H1 (cell line): ENCODE measurements around the gene CELF4. TPM values are rescaled to one million over a fixed set of nuclear protein-coding genes. Genes with fewer than 3 reads are reported as not detected.

Experiments
- CTCF ChIA-PET: fragments of 300-600 bp; sonication (Branson Sonifier 250); formaldehyde crosslinking; loops from one replicate; lab custom pipeline; 2021; ENCODE audit not compliant: partially characterized antibody; lab: Charles Lee
- POLR2A ChIA-PET: fragments of 300-600 bp; sonication (Branson Sonifier 250); formaldehyde crosslinking; loops from one replicate; lab custom pipeline; 2021; ENCODE audit warnings: inconsistent platforms; ENCODE audit not compliant: partially characterized antibody; lab: Charles Lee
- DNase-seq, 2 experiments: peaks; one replicate each; pipeline versions ENCODE4 v3.0.0 to v3.0.0-alpha.2; 2010 to 2022; ENCODE audit warnings: low spot score in 2 of 2, low read depth in 1 of 2, mixed read lengths in 1 of 2
- FAIRE-seq: peaks from 2 replicates; lab custom pipeline; 2011; peaks lifted over from hg19 to GRCh38; lab: Jason Lieb, UNC
- H2AFZ ChIP-seq: 2 replicates; pipeline ENCODE4 v1.8.1; 2012; ENCODE audit warnings: low read length, inconsistent platforms
- H2AK5ac ChIP-seq: 2 replicates; pipeline ENCODE4 v1.6.1; 2013; ENCODE audit warnings: low read depth, low read length
- H2BK120ac ChIP-seq: replicated peaks from 2 replicates; pipeline ENCODE3; 2013; ENCODE audit warnings: low read depth, low read length, inconsistent platforms
- H2BK12ac ChIP-seq: 2 replicates; pipeline ENCODE4 v1.6.1; 2013; ENCODE audit warnings: low read depth, low read length
- H2BK15ac ChIP-seq: 2 replicates; pipeline ENCODE4 v1.6.1; 2013; ENCODE audit warnings: low read length
- H2BK20ac ChIP-seq: 2 replicates; pipeline ENCODE4 v1.6.1; 2013; ENCODE audit warnings: low read length
- H2BK5ac ChIP-seq: 2 replicates; pipeline ENCODE4 v1.6.1; 2013; ENCODE audit warnings: low read depth, low read length
- H3K14ac ChIP-seq: 2 replicates; pipeline ENCODE4 v1.6.1; 2013; ENCODE audit warnings: inconsistent platforms; ENCODE audit not compliant: insufficient read length
- H3K18ac ChIP-seq: 2 replicates; pipeline ENCODE4 v1.6.1; 2013; ENCODE audit warnings: low read length; ENCODE audit errors: extremely low read depth
- H3K23ac ChIP-seq: 2 replicates; pipeline ENCODE4 v1.6.1; 2013; ENCODE audit warnings: inconsistent platforms; ENCODE audit not compliant: insufficient read length
- H3K23me2 ChIP-seq: 2 replicates; pipeline ENCODE4 v1.6.1; 2013; ENCODE audit warnings: low read depth, low read length
- H3K27ac ChIP-seq: 2 replicates; pipeline ENCODE4 v1.6.1; 2011; ENCODE audit warnings: low read depth, low read length, inconsistent platforms
- H3K27me3 ChIP-seq, 4 experiments: replicated peaks in 1 of 4; 1 replicate in 1 of 4; 2 replicates in 3 of 4; pipeline versions ENCODE4 v1.6.1 to v1.8.1; 2011 to 2013; ENCODE audit warnings: low read length in 3 of 4, mild to moderate bottlenecking in 3 of 4, inconsistent platforms in 2 of 4, mixed read lengths in 2 of 4, moderate library complexity in 1 of 4; ENCODE audit not compliant: control insufficient read depth in 3 of 4, insufficient read depth in 3 of 4; ENCODE audit errors: extremely low read depth in 1 of 4
- H3K36me3 ChIP-seq, 4 experiments: 2 replicates each; pipeline versions ENCODE4 v1.6.1 to v1.8.1; 2011 to 2013; ENCODE audit warnings: mild to moderate bottlenecking in 4 of 4, low read length in 3 of 4, moderate library complexity in 2 of 4, control low read depth in 1 of 4, inconsistent platforms in 1 of 4; ENCODE audit not compliant: insufficient read depth in 4 of 4, control insufficient read depth in 2 of 4
- H3K4ac ChIP-seq: replicated peaks from 2 replicates; pipeline ENCODE3; 2013; ENCODE audit warnings: low read length, low read depth, mixed read lengths, inconsistent platforms; ENCODE audit not compliant: insufficient read length
- H3K4me1 ChIP-seq, 4 experiments: replicated peaks in 1 of 4; 1 replicate in 1 of 4; 2 replicates in 3 of 4; pipeline versions ENCODE4 v1.6.1 to v1.8.1; 2011 to 2013; ENCODE audit warnings: low read length in 3 of 4, inconsistent platforms in 2 of 4, mixed read lengths in 1 of 4; ENCODE audit not compliant: insufficient read depth in 4 of 4, control insufficient read depth in 3 of 4
- H3K4me2 ChIP-seq, 2 experiments: 2 replicates each; pipeline versions ENCODE4 v1.6.1 to v1.8.1; 2011 to 2013; ENCODE audit warnings: low read depth in 2 of 2, low read length in 2 of 2, control low read depth in 1 of 2, inconsistent platforms in 1 of 2, mild to moderate bottlenecking in 1 of 2; ENCODE audit not compliant: insufficient read depth in 1 of 2
- H3K4me3 ChIP-seq, 4 experiments: fragments of 200-600, 300-600 bp in 1 of 4; sonication (generic), shearing (Covaris generic), sonication (Bioruptor Twin) in 1 of 4; 2 replicates each; pipeline versions ENCODE4 v1.5.1 to v1.8.1; 2011 to 2016; ENCODE audit warnings: low read length in 4 of 4, low read depth in 3 of 4, control low read depth in 2 of 4, inconsistent platforms in 2 of 4, mild to moderate bottlenecking in 2 of 4, mixed read lengths in 1 of 4, moderate library complexity in 1 of 4; ENCODE audit not compliant: insufficient read depth in 2 of 4; ENCODE audit errors: extremely low read depth in 1 of 4
- H3K56ac ChIP-seq: replicated peaks from 2 replicates; pipeline ENCODE3; 2013; ENCODE audit warnings: low read depth, mild to moderate bottlenecking, mixed read lengths, low read length, inconsistent platforms; ENCODE audit not compliant: insufficient read length
- H3K79me1 ChIP-seq: 2 replicates; pipeline ENCODE4 v1.6.1; 2013; ENCODE audit warnings: low read depth, low read length, control low read depth
- H3K79me2 ChIP-seq, 2 experiments: 2 replicates each; pipeline versions ENCODE4 v1.6.1 to v1.8.1; 2012 to 2013; ENCODE audit warnings: low read length in 2 of 2, mild to moderate bottlenecking in 2 of 2, inconsistent platforms in 1 of 2; ENCODE audit not compliant: insufficient read depth in 2 of 2, control insufficient read depth in 1 of 2
- H3K9ac ChIP-seq, 4 experiments: replicated peaks in 1 of 4; 1 replicate in 1 of 4; 2 replicates in 3 of 4; pipeline versions ENCODE4 v1.6.1 to v1.8.1; 2011 to 2013; ENCODE audit warnings: low read depth in 3 of 4, low read length in 3 of 4, control low read depth in 2 of 4, mild to moderate bottlenecking in 2 of 4, moderate library complexity in 2 of 4, inconsistent platforms in 1 of 4; ENCODE audit errors: extremely low read depth in 1 of 4
- H3K9me3 ChIP-seq, 2 experiments: 2 replicates each; pipeline versions ENCODE4 v1.6.1 to v1.8.1; 2012 to 2013; ENCODE audit warnings: mild to moderate bottlenecking in 2 of 2, moderate library complexity in 2 of 2, control low read depth in 1 of 2, inconsistent platforms in 1 of 2, low read depth in 1 of 2, low read length in 1 of 2, mixed read lengths in 1 of 2; ENCODE audit not compliant: insufficient read depth in 2 of 2
- H4K20me1 ChIP-seq, 2 experiments: replicated peaks in 1 of 2; 2 replicates each; pipeline versions ENCODE3 to v1.8.1; 2011 to 2013; ENCODE audit warnings: inconsistent platforms in 2 of 2, low read length in 2 of 2, mild to moderate bottlenecking in 1 of 2; ENCODE audit not compliant: insufficient read depth in 2 of 2, control insufficient read depth in 1 of 2
- H4K5ac ChIP-seq: 2 replicates; pipeline ENCODE4 v1.6.1; 2013; ENCODE audit warnings: low read length, low read depth, mixed read lengths, inconsistent platforms; ENCODE audit not compliant: insufficient read length
- H4K8ac ChIP-seq: 2 replicates; pipeline ENCODE4 v1.8.0; 2013; ENCODE audit warnings: mild to moderate bottlenecking, moderate library complexity, low read length, inconsistent platforms; ENCODE audit not compliant: insufficient read depth; ENCODE audit errors: extremely low read depth
- H4K91ac ChIP-seq: replicated peaks from 2 replicates; pipeline ENCODE3; 2013; ENCODE audit warnings: low read length, mixed read lengths, inconsistent platforms; ENCODE audit not compliant: insufficient read length
- MAX ChIP-seq: IDR thresholded peaks from 2 replicates; pipeline ENCODE4 v1.6.1; 2012; ENCODE audit warnings: inconsistent platforms
- TAF7 ChIP-seq: optimal IDR thresholded peaks from 2 replicates; pipeline ENCODE3; 2011; ENCODE audit warnings: low read depth, mild to moderate bottlenecking, inconsistent platforms, low read length, moderate library complexity, borderline replicate concordance
- WGBS, 2 experiments: shearing (Covaris generic) in 1 of 2; methylation state at CpG; one replicate each; pipeline versions ENCODE4 v1.1.6 to v1.1.7; 2013 to 2015; ENCODE audit warnings: low lambda C conversion rate in 2 of 2, mixed read lengths in 2 of 2, inconsistent platforms in 1 of 2, low coverage in 1 of 2, missing lambda C conversion rate in 1 of 2; ENCODE audit not compliant: insufficient replicate concordance in 2 of 2, insufficient coverage in 1 of 2, insufficient read length in 1 of 2; ENCODE audit errors: extremely low coverage in 1 of 2, missing lambda C conversion rate in 1 of 2; 5-methylcytosine and 5-hydroxymethylcytosine counted together
- polyA plus RNA-seq, 7 experiments: library from polyadenylated mRNA; depleted of rRNA in 3 of 7; stranded (reverse) in 5 of 7; unstranded in 2 of 7; fragments of >200 nt in 5 of 7; fragments of 200-250 nt in 2 of 7; gene quantifications; 1 replicate in 5 of 7; 2 replicates in 1 of 7; 4 replicates in 1 of 7; pipeline versions ENCODE4 v1.2.1 to v1.2.3, GENCODE V29; 2011 to 2013; ENCODE audit warnings: missing spikeins in 2 of 7, mixed read lengths in 2 of 7
- total RNA-seq: library from RNA; stranded (reverse); fragmentation: NEBNext Ultra II Directional; extraction: Animal tissue kit (Norgen Biotek cat#: 25700); gene quantifications from 2 replicates; pipeline ENCODE4 v1.2.1, GENCODE V29; 2021

CELF4 gene
- total and polyA plus RNA-seq, 2 of the 8 experiments (the other 6 are each of a cell fraction or from before 2014, with no cell fraction given) = 1.6 to 3.4 TPM

- H3K79me2 ChIP-seq = no peaks in the 10 kb centered on the region
- no peak overlapping the region for H2BK20ac ChIP-seq
- H3K36me3 ChIP-seq = peaks cover 0 to 4% (median 0%) of the 10 kb centered on the region in 4 experiments; a peak in 1 of 8 replicates
- ChIA-PET POLR2A (interaction anchor here (0.9 to 2.6 kb wide), 3 partner anchors 10 to 38 kb away, joined by 3 to 6 read pairs (median 3); no protein-coding TSS in a partner anchor), CTCF (interaction anchor here (0.8 to 1.5 kb wide), 5 partner anchors 10 to 82 kb away, joined by 3 to 5 read pairs (median 4); no protein-coding TSS in a partner anchor)
- H3K27ac ChIP-seq = no peak overlapping the region
- peaks cover 0 to 14% (median 8%) of the 10 kb centered on the region in 4 experiments; a peak in 4 of 7 replicates for H3K4me1 ChIP-seq
- FAIRE-seq = no peak
- H3K4me2 ChIP-seq = no peak overlapping the region; a peak in 1 of 4 replicates
- no peak overlapping the region for H3K56ac ChIP-seq
- H4K5ac ChIP-seq = no peak overlapping the region
- H3K27me3 ChIP-seq = peaks cover 36 to 65% (median 59%) of the 10 kb centered on the region in 4 experiments
- no peaks in the 10 kb centered on the region for H3K9me3 ChIP-seq
- H2BK5ac ChIP-seq = no peak overlapping the region
- WGBS, 2 experiments = 82% methylated on average over 4 of the region's 4 CpGs; no CpG with 5 or more reads in 1 of the 2 experiments
- H2BK15ac ChIP-seq = peak overlapping the region; percentile 72; the same call in 1 of the 2 replicates
- H4K20me1 ChIP-seq = peaks cover 4 to 5% of the 10 kb centered on the region in 2 experiments
- H4K91ac ChIP-seq = no peak overlapping the region
- no peak overlapping the region for H3K4ac ChIP-seq
- no peak overlapping the region for H3K4me3 ChIP-seq
- H3K14ac ChIP-seq = no peak overlapping the region
- no peak overlapping the region for H2AK5ac ChIP-seq
- H3K23me2 ChIP-seq = peaks cover 15% of the 10 kb centered on the region
- no peak overlapping the region for H4K8ac ChIP-seq
- no peak overlapping the region for H3K18ac ChIP-seq
- no peak for TF ChIP-seq MAX
- no peak for TF ChIP-seq TAF7
- DNase-seq = no peak
- H2BK12ac ChIP-seq = no peak overlapping the region
- no peak overlapping the region for H2AFZ ChIP-seq
- no peak overlapping the region for H3K23ac ChIP-seq
- no peak overlapping the region for H3K9ac ChIP-seq
- no peak overlapping the region for H2BK120ac ChIP-seq
- no peaks in the 10 kb centered on the region for H3K79me1 ChIP-seq
Measured at GRCh38 chr18:37568671-37569070, 3.1 kb upstream of the CELF4 start.
